HG02759 (cell line): Measurements from ENCODE around the gene MTA3.
"Not testable (repeated sequence)": the region's sequence is repeated elsewhere in the genome, so short reads cannot be mapped to it uniquely, and the experiment has no call there.

Source experiments
- ATAC-seq: cut with Tn5 transposase; IDR thresholded peaks from one replicate; pipeline ENCODE4 v1.9.1; 2021; ENCODE audit warnings: mild to moderate bottlenecking, moderate library complexity; ENCODE audit not compliant: unreplicated experiment

The MTA3 gene

DNA sequence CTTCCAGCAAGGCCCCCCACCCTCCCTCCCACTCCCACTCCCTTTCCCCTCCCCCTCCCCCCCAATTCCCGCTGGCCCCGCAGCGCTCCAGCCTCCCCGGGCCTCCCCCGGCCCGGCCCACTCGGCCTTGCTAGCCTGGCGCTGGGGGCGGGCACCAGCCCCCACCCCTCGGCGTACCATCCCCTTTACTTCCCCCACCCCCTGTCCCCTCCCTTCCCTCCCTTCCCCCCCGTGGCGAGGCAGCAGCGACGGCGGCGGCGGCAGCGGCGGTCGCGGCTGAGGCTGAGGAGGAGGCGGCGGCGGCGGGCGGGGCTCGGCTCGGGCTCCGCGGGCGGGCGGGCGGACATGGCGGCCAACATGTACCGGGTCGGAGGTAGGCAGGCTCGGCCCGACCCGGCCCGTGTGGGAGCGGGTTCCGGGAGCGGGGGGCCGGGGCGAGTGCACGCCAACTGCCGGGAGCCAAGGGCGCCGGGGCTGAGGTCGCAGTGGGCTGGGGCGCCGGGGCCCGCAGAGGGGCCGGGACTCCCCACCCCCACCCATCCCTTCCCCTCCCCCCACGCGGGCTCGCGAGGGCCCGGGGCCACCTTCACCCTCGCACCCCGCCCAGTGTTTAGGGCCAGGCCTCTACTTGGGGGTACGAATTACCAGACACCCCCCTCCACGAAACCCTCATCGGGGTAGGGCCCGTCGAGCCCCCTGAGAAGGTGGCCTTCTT, at the start of gene MTA3:
TSS of gene MTA3 (plus strand) at position 232 of the 715 bp plus-strand sequence. CDS start at position 346, 114 bp downstream.
- ATAC-seq: peak; percentile 44

DNA sequence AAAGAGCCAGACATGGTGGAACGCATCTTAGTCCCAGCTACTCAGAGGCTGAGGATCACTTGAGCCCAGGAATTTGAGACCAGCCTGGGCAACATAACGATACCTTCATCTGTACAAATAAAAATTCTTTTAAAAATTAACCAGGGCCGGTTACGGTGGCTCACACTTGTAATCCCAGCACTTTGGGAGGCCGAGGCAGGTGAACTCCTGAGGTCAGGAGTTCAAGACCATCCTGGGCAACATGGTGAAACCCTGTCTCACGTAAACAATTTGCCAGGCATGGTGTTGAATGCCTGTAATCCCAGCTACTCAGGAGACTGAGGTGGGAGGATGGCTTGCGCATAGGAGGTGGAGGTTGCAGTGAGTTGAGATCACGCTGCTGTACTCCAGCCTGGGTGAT, 48.8 kb upstream of the MTA3 start:
- no peak for ATAC-seq

DNA sequence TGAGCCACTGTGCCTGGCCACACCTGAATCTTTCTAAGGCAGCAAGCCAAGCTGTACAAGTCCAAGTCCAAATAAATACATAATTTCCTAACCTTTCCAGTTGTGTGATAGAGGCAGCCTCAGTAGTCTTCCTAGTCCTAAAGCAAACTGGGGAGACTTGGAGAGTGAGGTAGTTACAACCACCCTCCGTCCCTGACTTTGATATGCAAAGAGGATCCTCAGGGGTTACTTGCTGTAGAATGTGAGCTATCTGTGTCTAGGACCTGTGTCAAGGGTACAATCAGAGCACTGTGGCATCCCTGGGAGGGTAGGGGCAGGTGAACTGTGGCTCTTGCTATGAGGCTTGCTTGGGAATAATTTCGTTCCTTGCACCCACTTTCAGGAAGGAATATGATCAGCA, 46.4 kb upstream of the MTA3 start:
- ATAC-seq: no peak

DNA sequence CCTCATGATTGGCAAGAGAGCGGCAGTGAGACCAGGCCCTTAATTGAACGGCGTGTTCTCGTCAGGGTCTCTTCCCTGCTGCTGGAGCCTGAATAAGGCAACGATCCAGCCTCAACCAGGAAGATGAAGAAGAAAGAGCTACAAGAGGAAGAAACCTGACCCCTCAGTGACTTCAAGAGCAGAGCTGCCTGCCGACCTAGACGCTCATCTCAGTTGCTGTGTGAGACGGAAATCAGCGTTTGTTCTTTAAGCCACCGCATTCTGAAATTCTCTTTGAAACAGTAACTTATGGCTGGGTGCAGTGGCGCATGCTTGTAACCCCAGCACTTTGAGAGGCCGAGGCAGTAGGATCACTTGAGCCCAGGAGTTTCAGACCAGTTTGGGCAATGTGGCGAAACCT, 45.1 kb upstream of the MTA3 start:
- no peak for ATAC-seq

DNA sequence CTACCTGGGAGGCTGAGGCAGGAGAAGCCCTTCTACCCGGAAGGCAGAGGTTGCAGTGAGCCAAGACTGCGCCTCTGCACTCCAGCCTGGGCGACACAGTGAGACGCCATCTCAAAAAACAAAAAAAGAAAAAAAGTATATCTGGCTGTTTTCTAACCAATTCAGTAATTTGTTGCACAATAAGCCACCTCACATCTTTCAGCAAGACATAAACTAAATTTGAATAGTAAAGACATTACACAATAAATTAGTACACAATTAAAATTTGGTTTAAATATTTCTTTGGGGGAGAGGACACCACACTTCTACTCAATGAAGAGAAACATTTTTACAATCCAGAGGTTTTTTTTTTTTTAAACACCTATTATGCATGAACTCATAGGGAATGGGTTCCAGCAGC, 36.0 kb upstream of the MTA3 start:
- ATAC-seq: no peak

DNA sequence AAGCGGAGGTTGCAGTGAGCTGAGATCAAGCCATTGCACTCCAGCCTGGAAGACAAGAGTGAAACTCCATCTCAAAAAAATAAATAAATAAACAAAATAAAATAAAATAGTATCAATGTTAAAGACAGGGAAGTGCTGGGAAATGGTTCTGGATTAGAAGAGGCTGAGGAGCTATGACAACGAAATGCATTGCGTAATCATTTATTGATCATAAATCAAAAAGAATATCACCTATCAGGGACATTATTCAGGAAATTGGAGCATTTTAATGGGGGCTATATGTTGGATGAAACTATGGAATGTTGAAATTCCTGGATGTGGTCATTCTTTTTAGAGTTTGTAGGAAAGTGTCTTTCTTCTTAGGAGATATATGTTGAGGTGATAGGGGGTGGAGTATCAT, 30.9 kb upstream of the MTA3 start:
- no peak for ATAC-seq

DNA sequence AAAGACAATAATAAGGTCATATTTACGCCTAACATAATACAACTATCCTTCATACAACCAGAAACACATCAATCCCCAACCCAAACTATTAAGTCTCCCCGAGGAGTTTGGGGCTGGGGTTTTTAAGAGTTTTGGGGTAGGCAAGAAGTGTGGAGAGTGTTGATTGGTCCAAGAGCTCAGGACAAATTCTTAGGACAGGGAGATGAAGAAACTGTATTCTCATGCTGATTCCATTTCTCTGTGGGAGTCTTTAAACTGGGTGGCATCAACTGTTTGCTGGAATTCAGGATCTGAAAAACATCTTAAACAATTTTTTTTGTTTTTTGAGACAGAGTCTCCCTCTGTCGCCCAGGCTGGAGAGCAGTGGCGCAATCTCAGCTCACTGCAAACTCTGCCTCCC, 25.6 kb upstream of the MTA3 start:
- ATAC-seq: no peak

DNA sequence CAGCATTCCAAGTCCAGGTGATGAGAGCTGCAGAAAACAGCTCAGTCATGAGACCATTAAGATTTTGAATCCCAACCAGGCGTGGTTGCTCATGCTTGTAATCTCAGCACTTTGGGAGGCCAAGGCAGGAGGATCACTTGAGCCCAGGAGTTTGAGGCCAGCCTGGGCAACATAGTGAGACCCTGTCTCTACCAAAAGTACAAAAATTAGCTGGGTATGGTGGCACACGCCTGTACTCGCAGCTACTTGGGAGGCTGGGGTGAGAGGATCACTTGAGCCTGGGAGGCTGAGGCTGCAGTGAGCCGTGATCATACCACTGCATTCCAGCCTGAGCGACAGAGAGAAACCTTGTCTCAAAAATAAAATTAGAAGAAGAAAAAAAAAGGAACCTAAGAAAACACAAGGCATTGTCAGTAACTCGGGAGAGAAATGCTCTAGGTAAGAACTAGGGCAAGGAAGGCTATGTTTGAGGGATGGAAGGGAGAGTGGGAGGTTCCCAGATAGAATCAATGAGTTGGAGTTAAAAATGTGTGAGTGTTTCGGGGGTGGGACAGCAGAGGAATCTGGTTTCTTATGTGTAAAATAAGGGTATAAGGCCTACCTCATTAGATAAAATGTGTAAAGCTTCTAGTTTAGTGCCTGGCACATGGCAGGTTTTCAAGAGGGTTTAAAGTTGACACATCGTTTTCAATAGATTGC, 23.3 kb upstream of the MTA3 start:
- ATAC-seq: no peak

DNA sequence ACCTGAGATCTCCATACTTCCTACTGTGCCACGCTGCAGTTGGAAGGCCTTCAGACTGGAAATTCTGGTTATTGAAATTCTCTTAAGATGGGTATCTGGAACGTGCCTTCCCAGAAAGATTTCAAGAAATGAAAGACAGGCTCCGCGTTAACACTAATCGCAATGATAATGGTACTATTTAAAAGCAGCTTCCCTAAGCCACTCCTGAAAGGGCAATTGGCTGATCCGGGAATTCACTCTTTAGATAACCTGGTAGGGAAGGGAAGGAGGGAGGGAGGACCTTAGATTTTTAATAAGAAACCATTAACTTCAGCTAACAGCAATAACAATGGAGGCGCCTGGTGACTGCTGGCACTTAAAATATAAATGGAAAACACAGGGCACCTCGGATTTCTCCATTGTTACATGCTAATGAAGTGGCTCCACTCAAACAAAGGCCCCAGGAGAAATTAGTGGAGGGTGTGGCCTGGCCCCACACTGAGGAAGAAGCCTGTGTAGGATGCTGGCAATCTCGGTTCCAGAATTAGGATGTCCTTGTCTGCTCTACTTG, 22.5 kb upstream of the MTA3 start:
- ATAC-seq: no peak

DNA sequence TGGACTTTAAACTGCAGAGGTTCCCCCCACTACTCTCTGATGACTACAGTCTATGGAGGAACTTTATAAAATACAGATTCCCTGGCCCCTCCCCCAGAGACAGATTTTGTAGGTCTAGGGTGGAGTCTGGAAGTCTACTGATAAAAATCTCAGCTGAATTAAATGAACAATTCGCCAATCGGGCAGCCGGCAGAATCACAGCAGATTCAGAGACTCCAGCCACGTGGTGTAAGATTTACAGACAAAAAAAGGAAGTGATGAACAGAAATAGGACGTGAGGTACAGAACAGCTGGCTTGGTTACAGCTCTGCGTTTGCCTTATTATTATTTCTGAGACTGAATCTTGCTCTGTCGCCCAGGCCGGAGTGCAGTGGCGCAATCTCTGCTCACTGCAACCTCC, 21.4 kb upstream of the MTA3 start:
- peak; percentile 75 for ATAC-seq

DNA sequence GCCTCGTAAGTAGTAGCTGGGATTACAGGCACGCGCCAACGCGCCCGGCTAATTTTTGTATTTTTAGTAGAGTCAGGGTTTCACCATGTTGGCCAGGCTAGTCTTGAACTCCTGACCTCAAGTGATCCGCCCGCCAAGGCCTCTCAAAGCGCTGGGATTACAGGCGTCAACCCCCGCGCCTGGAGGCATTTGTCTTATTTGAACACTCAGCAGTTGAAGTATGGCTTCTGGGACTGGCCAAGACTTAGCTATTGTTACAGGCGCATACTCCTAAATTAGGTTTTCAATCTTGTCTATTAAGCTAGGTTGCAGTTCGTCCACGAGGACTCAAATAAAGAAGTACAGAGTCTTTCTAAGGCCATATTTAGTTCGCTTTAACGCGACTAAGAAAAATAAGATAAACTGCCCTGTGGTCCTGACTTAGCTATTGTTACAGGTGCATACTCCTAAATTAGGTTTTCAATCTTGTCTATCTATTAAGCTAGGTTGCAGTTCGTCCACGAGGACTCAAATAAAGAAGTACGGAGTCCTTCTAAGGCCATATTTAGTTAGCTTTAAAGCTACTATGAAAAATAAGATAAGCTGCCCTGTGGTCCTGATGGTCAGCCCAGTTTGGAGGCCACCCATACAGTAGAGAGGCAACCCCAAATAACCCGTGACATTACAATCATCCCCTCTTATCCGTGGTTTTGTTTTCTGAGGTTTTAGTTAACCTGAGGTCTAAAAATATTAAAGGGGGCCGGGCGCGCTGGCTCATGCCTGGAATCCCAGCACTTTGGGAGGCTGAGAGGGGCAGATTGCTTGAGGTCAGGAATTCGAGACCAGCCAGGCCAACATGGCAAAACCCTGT, 20.8 kb upstream of the MTA3 start:
- ATAC-seq: no peak

DNA sequence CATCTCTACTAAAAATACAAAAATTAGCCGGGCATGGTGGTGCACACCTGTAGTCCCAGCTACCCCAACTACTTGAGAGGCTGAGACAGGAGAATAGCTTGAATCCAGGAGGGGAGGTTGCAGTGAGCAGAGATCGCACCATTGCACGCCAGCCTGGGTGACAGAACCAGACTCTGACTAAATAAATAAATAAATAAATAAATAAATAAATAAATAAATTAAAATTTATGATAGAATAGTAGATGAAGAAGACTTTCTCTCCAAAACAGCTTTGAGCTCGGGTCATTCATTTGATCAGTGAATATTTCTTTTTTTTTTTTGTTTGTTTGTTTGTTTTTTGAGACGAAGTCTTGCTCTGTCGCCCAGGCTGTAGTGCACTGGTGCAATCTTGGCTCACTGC, 17.6 kb upstream of the MTA3 start:
- no peak for ATAC-seq

DNA sequence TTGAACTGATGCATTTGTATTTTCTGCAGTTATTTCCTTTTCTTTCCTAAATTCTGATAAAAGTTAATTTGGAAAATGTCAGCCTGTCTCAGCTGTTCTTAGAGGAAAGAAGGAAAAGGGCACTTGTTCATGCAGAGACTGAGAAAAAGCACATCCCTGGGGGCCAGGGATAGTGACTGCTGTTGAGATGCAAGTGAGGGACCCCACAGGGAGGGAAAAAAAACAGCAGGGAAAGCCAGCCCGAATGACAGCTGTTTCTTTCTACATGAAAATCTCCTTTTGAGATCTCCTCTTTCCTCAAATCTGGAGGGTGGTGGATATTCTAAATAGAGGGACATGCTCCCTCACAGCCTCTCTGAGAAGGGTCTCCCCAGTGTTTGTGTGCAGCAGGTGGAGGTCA, 14.0 kb upstream of the MTA3 start:
- ATAC-seq: no peak

DNA sequence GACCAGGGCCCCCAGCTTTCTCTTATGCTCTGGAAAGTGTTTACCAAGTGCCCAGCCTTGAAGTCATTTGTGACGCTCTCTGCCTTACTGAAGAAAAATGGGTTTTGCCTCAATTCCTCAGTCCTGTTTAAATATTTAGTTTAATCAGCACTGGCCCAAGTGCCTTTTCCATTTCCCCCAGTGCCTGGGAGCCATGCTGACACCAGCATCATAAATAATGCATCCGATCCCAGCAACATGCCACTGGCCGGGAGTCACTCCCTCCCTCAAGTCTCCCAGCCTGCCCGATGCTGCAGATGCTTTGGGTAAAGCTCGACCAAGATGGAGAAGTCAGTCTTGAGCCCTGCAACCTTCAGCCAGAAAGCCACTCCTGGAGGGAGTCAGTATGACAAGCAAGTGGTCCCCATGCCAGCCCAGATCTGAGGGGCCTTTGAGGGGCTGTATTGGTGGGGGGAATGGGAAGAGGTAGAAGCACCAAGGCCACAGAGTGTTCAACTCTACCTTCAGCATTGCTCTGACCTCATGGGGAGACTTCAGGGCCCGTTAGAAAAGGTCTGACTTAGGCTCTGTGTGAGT, 12.0 kb upstream of the MTA3 start:
- ATAC-seq: no peak

DNA sequence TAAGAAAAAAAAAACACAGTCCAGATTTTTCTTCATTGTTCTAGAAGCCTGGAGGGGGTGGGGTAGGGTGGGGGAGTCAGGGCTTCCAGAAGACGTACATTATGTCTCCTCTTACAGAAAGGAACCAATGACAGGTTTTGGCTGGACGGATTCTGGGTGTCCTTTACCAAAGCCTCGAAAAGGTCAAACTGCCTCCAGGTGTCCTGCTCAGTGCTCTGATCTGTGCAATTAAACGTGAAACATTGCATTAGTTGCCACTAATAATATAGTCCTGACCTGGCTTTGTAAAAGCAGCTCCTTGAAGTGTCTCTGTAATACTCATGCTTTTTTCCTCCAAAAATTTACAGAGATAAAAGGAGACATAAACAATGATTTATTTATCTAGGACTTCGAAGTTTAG, 11.1 kb upstream of the MTA3 start:
- no peak for ATAC-seq

DNA sequence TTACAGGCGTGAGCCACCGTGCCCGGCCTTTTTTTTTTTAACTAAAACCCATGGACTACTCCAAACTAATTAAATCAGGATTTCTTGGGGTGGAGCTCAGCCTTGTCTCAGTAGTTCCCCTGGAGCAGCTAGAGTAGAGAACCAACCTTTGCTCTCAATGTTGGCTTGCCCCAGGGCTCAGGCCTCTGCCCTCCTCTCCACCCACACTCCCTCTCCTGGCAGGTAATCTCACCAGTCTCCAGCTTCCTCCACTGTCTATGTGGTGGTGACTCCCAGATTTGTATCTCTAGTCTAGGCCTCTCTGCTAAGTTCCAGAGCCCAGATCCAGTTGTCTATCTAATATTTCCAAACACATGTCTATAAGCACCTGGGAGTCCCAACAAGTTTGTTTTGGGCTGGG, 9.6 kb upstream of the MTA3 start:
- no peak for ATAC-seq

DNA sequence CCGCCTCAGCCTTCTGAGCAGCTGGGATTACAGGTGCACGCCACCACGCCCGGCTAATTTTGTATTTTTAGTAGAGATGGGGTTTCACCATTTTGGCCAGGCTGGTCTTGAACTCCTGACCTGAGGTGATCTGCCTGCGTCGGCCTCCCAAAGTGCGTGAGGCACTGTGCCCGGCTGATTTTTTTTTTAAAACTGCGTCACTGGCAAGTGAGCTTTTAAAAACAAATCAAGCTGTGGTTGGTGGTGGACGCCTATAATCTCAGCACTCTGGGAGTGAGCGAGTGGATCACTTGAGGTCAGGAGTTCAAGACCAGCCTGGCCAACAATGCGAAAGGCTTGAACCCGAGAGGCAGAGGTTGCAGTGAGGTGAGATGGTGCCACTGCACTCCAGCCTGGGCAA, 8.3 kb upstream of the MTA3 start:
- ATAC-seq: not testable (repeated sequence)

DNA sequence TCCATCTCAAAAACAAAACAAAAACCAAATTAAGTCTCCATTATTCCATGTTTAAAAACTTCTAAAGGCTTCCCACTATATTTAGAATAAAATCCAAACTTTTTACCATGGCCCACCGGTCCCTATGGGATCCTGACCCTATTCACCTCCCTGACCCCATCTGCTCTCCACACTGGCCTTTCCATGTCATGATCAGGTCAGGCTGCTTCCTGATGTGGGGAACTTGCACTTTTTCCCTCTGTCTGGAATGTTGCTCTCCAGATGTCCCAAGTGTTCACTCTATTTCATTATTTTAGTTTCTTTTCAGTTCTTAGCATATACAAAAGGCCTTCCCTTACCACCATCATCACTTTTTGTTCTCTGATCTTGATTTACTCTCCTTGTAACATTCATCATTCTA, 7.5 kb upstream of the MTA3 start:
- no peak for ATAC-seq

DNA sequence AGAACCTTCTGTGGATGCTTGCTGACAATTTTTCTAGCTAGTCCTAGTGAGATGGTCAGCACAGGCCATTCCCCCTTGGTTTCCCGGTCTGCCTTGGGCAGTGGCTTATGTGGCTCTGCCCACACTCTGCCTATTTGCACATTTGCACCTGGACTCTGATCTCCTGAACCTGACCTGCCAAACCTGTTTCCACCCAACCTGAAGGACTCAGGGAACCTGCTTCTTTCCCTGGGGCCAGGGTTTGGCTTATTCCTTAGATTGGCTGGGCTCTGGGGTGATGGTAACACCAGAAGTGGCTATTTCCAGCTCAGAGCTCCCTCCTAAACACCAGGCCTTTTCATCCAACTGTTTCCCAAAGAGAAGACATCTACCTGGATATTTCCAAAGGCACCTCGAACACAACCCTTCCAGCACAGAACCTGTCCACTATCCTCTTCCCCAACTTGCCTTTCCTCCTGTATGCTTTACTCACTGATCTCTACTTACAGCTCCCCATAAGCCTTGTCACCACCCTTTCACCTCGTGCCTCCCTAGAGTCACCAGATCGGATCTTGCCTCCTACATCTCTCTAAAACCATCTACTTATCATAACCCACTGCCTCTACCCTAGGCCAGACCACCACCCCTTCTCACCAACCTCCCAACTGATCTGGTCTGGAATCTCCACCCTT, 5.8 kb upstream of the MTA3 start:
- no peak for ATAC-seq

DNA sequence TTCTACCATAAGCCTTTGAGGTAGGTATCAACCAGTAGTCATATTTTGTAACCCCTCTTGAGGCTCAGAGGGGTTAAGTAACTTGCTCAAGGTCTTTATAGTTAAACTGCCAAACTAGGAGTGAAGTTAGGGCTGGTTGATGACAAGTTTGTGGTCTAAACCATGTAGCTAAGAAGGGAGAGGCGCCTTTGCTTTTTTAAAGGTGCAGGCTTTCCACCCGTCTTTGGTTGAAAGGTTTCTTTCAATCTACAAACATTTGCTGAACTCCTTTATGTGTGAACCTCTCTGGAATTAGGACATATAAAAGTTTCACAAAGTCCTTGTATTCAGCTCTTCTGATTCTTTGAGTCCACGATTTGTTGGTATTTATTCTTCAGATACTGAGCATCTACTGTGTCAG, 2.4 kb upstream of the MTA3 start:
- no peak for ATAC-seq
